ENCODE results near the gene FAM222A. TPM values are rescaled to one million over a fixed set of nuclear protein-coding genes. Genes with fewer than 3 reads are reported as not detected.

FAM222A gene
- total and polyA plus RNA-seq, 2 donors = 0.71 to 0.78 TPM

GRCh38 chr12:109707470-109707821, 6.2 kb upstream of the FAM222A start:
- DNase-seq (ENCODE audit: low read depth in 6 of 9, low spot score in 9 of 9) = no peak
- no peak overlapping the region for H3K4me3 ChIP-seq (ENCODE audit: low read length in 2 of 2)
- H3K36me3 ChIP-seq (ENCODE audit: control insufficient read depth in 2 of 2, insufficient read depth in 2 of 2, low read length in 1 of 2) = no peaks in the 10 kb centered on the region
- H3K27me3 ChIP-seq (ENCODE audit: control insufficient read depth in 2 of 2, insufficient read depth in 1 of 2, low read length in 1 of 2) = peaks cover 11 to 41% of the 10 kb centered on the region in 2 donors
- no peak overlapping the region for H3K27ac ChIP-seq (ENCODE audit: low read depth in 1 of 2, low read length in 1 of 2)
- WGBS = 89% methylated on average over 4 of the region's 4 CpGs
- no peaks in the 10 kb centered on the region for H3K4me1 ChIP-seq (ENCODE audit: control insufficient read depth in 2 of 2, insufficient read depth in 2 of 2, low read length in 2 of 2)
- no peaks in the 10 kb centered on the region for H3K9me3 ChIP-seq (ENCODE audit: control insufficient read depth in 2 of 2, insufficient read depth in 1 of 2, low read length in 1 of 2)

GRCh38 chr12:109708939-109709338, 4.7 kb upstream of the FAM222A start:
- WGBS = 87% methylated on average over 5 of the region's 5 CpGs
- no peak for DNase-seq (ENCODE audit: low read depth in 6 of 9, low spot score in 9 of 9)
- H3K27ac ChIP-seq (ENCODE audit: low read depth in 1 of 2, low read length in 1 of 2) = no peak overlapping the region
- H3K9me3 ChIP-seq (ENCODE audit: control insufficient read depth in 2 of 2, insufficient read depth in 1 of 2, low read length in 1 of 2) = no peaks in the 10 kb centered on the region
- no peaks in the 10 kb centered on the region for H3K4me1 ChIP-seq (ENCODE audit: control insufficient read depth in 2 of 2, insufficient read depth in 2 of 2, low read length in 2 of 2)
- H3K4me3 ChIP-seq (ENCODE audit: low read length in 2 of 2) = no peak overlapping the region
- peaks cover 18 to 44% of the 10 kb centered on the region in 2 donors for H3K27me3 ChIP-seq (ENCODE audit: control insufficient read depth in 2 of 2, insufficient read depth in 1 of 2, low read length in 1 of 2)
- no peaks in the 10 kb centered on the region for H3K36me3 ChIP-seq (ENCODE audit: control insufficient read depth in 2 of 2, insufficient read depth in 2 of 2, low read length in 1 of 2)

DNA sequence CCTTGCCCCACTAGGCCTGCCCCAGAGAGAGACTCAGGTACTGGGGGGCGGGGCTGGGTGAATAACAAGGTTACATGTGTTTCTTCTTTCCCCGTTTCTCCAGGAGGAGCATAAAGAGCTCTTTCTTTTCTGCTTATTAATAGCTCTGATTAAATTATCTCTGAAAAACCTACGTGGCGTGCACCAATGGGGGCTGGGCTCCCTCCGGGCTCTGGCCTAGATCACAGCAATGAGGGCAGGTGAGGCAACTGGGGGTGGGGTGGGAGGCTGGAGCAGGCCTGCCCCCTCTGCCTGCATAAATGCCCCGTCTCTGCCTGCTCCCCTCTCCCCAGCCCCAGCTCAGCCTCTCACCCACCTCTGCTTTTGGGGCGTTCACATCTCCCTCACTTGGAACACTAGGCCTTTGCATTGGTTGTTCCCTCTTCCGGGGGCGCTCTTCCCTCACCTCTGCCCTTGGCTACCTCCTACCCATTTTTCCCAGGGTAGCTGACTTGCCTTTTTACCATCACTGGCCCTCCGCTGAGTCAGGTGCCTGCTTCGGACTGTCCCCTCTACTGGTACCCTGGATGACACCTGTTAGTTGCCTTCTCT, 4.1 kb upstream of the FAM222A start:
- WGBS = 89% methylated on average over 11 of the region's 11 CpGs
- H3K4me1 ChIP-seq (ENCODE audit: control insufficient read depth in 2 of 2, insufficient read depth in 2 of 2, low read length in 2 of 2) = peaks cover under 1% of the 10 kb centered on the region in 2 donors
- no peak overlapping the region for H3K27ac ChIP-seq (ENCODE audit: low read depth in 1 of 2, low read length in 1 of 2)
- peaks cover 19 to 48% of the 10 kb centered on the region in 2 donors for H3K27me3 ChIP-seq (ENCODE audit: control insufficient read depth in 2 of 2, insufficient read depth in 1 of 2, low read length in 1 of 2)
- no peaks in the 10 kb centered on the region for H3K36me3 ChIP-seq (ENCODE audit: control insufficient read depth in 2 of 2, insufficient read depth in 2 of 2, low read length in 1 of 2)
- DNase-seq (ENCODE audit: low read depth in 6 of 9, low spot score in 9 of 9) = no peak
- no peaks in the 10 kb centered on the region for H3K9me3 ChIP-seq (ENCODE audit: control insufficient read depth in 2 of 2, insufficient read depth in 1 of 2, low read length in 1 of 2)
- no peak overlapping the region for H3K4me3 ChIP-seq (ENCODE audit: low read length in 2 of 2)

DNA sequence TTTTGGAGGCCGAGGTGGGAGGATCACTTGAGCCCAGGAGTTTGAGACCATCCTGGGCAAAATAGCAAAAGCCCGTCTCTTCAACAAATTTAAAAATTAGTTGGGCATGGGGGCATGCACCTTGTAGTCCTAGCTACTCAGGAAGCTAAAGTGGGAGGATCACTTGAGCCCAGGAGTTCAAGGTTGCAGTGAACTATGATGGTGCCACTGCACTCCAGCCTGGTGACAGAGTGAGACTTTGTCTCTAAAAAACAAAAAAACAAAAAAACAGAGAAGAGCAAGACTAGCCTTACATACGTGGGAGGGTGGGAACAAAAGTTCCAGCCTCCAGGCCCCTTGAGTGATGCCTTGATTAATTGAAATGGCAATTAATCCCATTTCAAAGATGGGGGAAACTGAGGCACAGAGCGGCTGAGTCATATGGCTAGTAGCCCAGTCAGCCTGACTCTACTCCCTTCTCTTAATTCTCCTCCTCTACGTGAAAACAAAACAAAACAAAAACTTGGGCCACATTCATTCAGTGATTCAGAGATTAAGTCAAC, 3.3 kb upstream of the FAM222A start:
- H3K27me3 ChIP-seq (ENCODE audit: control insufficient read depth in 2 of 2, insufficient read depth in 1 of 2, low read length in 1 of 2) = peaks cover 25 to 56% of the 10 kb centered on the region in 2 donors
- no peaks in the 10 kb centered on the region for H3K9me3 ChIP-seq (ENCODE audit: control insufficient read depth in 2 of 2, insufficient read depth in 1 of 2, low read length in 1 of 2)
- H3K4me1 ChIP-seq (ENCODE audit: control insufficient read depth in 2 of 2, insufficient read depth in 2 of 2, low read length in 2 of 2) = peaks cover 7 to 8% of the 10 kb centered on the region in 2 donors
- H3K4me3 ChIP-seq (ENCODE audit: low read length in 2 of 2) = no peak overlapping the region
- DNase-seq (ENCODE audit: low read depth in 6 of 9, low spot score in 9 of 9) = no peak
- H3K36me3 ChIP-seq (ENCODE audit: control insufficient read depth in 2 of 2, insufficient read depth in 2 of 2, low read length in 1 of 2) = no peaks in the 10 kb centered on the region
- WGBS = 87% methylated on average over 5 of the region's 5 CpGs
- H3K27ac ChIP-seq (ENCODE audit: low read depth in 1 of 2, low read length in 1 of 2) = no peak overlapping the region

DNA sequence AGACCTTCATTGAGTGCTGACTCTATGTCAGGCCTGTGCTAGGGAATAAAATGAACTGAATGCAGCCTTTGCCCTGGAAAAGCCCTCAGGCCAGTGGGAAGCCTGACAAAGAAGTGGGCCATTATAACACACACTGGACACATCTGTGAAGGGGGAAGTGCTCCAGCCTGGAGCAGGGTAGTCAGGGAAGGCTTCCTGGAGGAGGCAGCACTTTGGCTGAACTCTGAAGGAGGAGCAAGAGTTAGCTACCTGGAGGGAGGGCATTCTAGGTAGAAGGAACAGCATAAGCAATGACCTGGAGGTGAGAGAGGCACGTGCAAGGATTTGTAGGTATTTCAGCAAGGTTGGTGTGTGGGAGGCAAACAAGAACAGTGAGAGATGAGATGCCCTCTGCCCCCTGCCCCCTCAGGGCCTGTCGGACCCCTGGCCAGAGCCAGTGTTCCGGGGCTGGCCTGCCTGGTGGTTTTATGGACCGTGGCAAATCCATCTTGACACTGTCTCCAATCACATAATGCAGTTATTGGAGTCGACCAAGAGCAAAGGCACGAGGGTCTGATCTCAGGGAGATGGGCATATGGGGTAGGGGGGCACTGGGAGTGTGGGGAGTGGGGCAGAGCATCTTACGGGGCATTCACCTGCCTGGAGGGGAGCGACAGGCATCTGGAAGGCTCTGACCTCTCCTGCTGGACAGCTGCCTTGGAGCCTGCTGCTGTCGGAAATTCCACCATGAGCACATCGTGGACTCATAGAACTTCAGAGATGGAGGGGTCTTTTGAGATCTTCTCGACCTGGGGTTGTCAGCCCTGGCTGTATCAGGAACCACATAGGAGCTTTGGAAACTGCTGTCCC, 2.7 kb upstream of the FAM222A start:
- peaks cover 7 to 9% of the 10 kb centered on the region in 2 donors for H3K4me1 ChIP-seq (ENCODE audit: control insufficient read depth in 2 of 2, insufficient read depth in 2 of 2, low read length in 2 of 2)
- no peak for DNase-seq (ENCODE audit: low read depth in 6 of 9, low spot score in 9 of 9)
- peaks cover 32 to 63% of the 10 kb centered on the region in 2 donors for H3K27me3 ChIP-seq (ENCODE audit: control insufficient read depth in 2 of 2, insufficient read depth in 1 of 2, low read length in 1 of 2)
- no peak overlapping the region for H3K27ac ChIP-seq (ENCODE audit: low read depth in 1 of 2, low read length in 1 of 2)
- WGBS = 71% methylated on average over 11 of the region's 11 CpGs
- H3K9me3 ChIP-seq (ENCODE audit: control insufficient read depth in 2 of 2, insufficient read depth in 1 of 2, low read length in 1 of 2) = no peaks in the 10 kb centered on the region
- H3K36me3 ChIP-seq (ENCODE audit: control insufficient read depth in 2 of 2, insufficient read depth in 2 of 2, low read length in 1 of 2) = no peaks in the 10 kb centered on the region
- H3K4me3 ChIP-seq (ENCODE audit: low read length in 2 of 2) = no peak overlapping the region

- Histone ChIP-seq H3K36me3 (ENCODE audit: control insufficient read depth in 2 of 2, insufficient read depth in 2 of 2, low read length in 1 of 2) (no peaks in the 10 kb centered on the region), H3K4me3 (ENCODE audit: low read length in 2 of 2) (no peak overlapping the region), H3K27ac (ENCODE audit: low read depth in 1 of 2, low read length in 1 of 2) (no peak overlapping the region), H3K9me3 (ENCODE audit: control insufficient read depth in 2 of 2, insufficient read depth in 1 of 2, low read length in 1 of 2) (no peaks in the 10 kb centered on the region), H3K27me3 (ENCODE audit: control insufficient read depth in 2 of 2, insufficient read depth in 1 of 2, low read length in 1 of 2) (peaks cover 34 to 71% of the 10 kb centered on the region in 2 donors), H3K4me1 (ENCODE audit: control insufficient read depth in 2 of 2, insufficient read depth in 2 of 2, low read length in 2 of 2) (peaks cover 7 to 9% of the 10 kb centered on the region in 2 donors)
- WGBS = 25% methylated on average over 37 of the region's 37 CpGs
- DNase-seq (ENCODE audit: low read depth in 6 of 9, low spot score in 9 of 9) = no peak
Observed at GRCh38 chr12:109711596-109712461, 1.8 kb upstream of the FAM222A start.

DNA sequence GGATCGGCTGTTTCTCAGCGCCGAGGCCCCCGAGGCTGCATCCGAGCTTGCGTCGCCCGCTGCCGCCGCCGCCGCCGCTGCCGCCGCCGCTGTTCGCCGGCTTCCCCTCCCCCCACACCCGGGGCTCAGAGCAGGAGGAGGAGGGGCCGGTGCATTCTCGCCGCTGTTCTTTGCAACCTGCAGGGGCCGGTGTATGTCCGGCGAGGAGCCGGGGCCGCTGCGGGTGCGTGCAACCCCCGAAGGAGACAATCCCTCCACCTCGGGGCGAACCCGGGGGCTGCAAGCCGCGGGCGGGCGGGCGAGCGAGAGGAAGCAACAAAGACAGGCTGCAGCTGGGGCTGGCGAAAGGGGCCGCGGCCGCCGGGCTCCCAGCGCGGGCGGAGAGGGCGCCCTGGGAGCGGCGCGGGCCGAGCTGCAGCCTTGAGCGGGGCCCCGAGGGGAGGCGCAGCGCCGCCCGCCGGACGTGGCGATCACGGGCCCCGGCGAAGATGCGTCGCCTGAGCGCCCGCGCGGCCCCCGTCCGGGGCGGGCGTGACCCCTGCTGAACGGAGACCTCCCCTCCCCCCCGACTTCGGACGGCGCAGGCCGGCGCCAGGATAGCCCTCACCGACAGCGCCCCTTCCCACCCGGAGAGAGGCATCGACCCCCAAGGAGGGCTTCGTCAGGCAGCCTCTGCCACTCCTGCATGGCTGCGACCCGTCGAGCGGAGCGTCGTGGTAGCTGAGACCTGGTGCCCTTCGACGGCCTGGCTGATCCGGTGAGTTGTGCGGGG, 702 bp downstream of the FAM222A start:
- H3K4me1 ChIP-seq (ENCODE audit: control insufficient read depth in 2 of 2, insufficient read depth in 2 of 2, low read length in 2 of 2) = peaks cover 7 to 9% of the 10 kb centered on the region in 2 donors
- no peaks in the 10 kb centered on the region for H3K36me3 ChIP-seq (ENCODE audit: control insufficient read depth in 2 of 2, insufficient read depth in 2 of 2, low read length in 1 of 2)
- no peaks in the 10 kb centered on the region for H3K9me3 ChIP-seq (ENCODE audit: control insufficient read depth in 2 of 2, insufficient read depth in 1 of 2, low read length in 1 of 2)
- peak overlapping the region; percentile 41 to 62 for H3K4me3 ChIP-seq (ENCODE audit: low read length in 2 of 2)
- WGBS = 2% methylated on average over 96 of the region's 96 CpGs
- H3K27ac ChIP-seq (ENCODE audit: low read depth in 1 of 2, low read length in 1 of 2) = no peak overlapping the region
- peak in 7 of 9 donors; percentile 27 to 74 (median 38) for DNase-seq (ENCODE audit: low read depth in 6 of 9, low spot score in 9 of 9)
- H3K27me3 ChIP-seq (ENCODE audit: control insufficient read depth in 2 of 2, insufficient read depth in 1 of 2, low read length in 1 of 2) = peaks cover 51 to 92% of the 10 kb centered on the region in 2 donors

DNA sequence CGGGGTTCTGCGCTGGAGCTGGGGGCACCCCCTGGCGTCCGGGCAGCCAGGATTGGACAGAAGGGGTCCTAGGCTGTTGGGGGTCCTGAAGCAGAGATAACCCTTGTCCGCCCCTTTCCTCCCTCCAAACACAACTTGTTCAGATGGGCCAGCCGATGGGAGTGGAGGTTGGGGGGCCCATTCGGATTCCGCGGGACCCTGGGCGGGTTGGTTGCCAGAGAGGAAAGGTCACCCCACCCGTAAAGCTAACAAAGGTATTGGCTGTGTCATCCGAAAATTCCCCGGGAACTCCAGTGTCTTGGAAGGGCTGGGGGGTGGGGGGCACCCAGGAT, 1.3 kb downstream of the FAM222A start:
- Histone ChIP-seq H3K27ac (ENCODE audit: low read depth in 1 of 2, low read length in 1 of 2) (no peak overlapping the region), H3K4me1 (ENCODE audit: control insufficient read depth in 2 of 2, insufficient read depth in 2 of 2, low read length in 2 of 2) (peaks cover 7 to 9% of the 10 kb centered on the region in 2 donors), H3K36me3 (ENCODE audit: control insufficient read depth in 2 of 2, insufficient read depth in 2 of 2, low read length in 1 of 2) (no peaks in the 10 kb centered on the region), H3K9me3 (ENCODE audit: control insufficient read depth in 2 of 2, insufficient read depth in 1 of 2, low read length in 1 of 2) (no peaks in the 10 kb centered on the region), H3K27me3 (ENCODE audit: control insufficient read depth in 2 of 2, insufficient read depth in 1 of 2, low read length in 1 of 2) (peaks cover 51 to 92% of the 10 kb centered on the region in 2 donors), H3K4me3 (ENCODE audit: low read length in 2 of 2) (no peak overlapping the region)
- no peak for DNase-seq (ENCODE audit: low read depth in 6 of 9, low spot score in 9 of 9)
- WGBS = 36% methylated on average over 13 of the region's 13 CpGs
